Erythroblast (primary cell): Measurements from ENCODE around the gene GALNT9.

Source experiments
- GATA1 ChIP-seq: IDR thresholded peaks from 2 replicates; pipeline ENCODE4 v1.6.1; 2011; ENCODE audit warnings: low read depth, mild to moderate bottlenecking, control low read depth, low read length, moderate library complexity
- POLR2A ChIP-seq: IDR thresholded peaks from 2 replicates; pipeline ENCODE4 v1.6.1; 2011; ENCODE audit warnings: mild to moderate bottlenecking, low read length

GRCh38 chr12:132211816-132212215, 117.6 kb downstream of the GALNT9 start:
- no peak for TF ChIP-seq POLR2A
- TF ChIP-seq GATA1, result no peak
